ENCODE measurements around the gene MAP3K9. TPM values are rescaled to one million over a fixed set of nuclear protein-coding genes. Genes with fewer than 3 reads are reported as not detected.

The MAP3K9 gene
- total and polyA plus RNA-seq, 2 of the 8 experiments (the other 6 are each of a cell fraction or from before 2014, with no cell fraction given), result 9.8 to 24.7 TPM

DNA sequence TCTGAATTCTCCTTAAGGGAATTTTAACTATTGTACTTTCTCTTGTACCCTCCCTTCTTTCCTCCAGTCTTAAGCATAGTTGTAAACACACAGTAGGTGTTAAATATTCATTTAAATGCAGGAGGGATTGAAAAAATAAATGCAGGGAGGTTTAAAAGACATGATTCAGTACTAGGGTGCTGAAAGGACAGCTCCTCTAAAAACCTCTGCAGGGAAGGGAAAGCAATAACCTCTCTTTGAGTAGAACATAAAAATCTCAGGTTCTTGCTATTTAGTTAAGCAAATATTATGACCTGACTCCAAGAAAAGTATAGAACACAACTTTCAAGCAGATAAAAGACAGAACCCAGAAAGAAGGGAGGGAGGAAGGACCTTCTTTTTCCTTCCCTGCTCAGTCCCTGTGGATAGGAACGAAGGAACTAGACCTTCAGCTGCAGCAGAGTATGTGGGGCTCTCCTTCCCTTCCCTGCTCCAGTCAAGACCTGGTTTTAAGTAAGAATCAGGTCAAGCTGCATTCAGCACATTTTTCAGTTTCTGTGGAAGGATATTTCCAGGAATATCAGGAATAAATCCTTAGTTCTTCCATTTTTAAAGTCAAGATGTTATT, 4.7 kb downstream of the MAP3K9 start:
- Histone ChIP-seq H3K18ac (ENCODE audit: extremely low read depth, low read length) (no peak overlapping the region), H2BK15ac (ENCODE audit: low read length) (no peak overlapping the region), H2BK5ac (ENCODE audit: low read depth, low read length) (no peak overlapping the region), H2AFZ (ENCODE audit: low read length) (no peak overlapping the region), H4K5ac (ENCODE audit: insufficient read length, low read depth, low read length) (no peak overlapping the region), H3K79me2 (ENCODE audit: control insufficient read depth in 1 of 2, insufficient read depth in 2 of 2, low read length in 2 of 2) (peaks cover 0 to 76% of the 10 kb centered on the region in 2 experiments), H2BK120ac (replicated peaks; ENCODE audit: low read depth, low read length) (no peak overlapping the region), H3K4me1 (replicated peaks in 1 of 4; ENCODE audit: control insufficient read depth in 3 of 4, insufficient read depth in 4 of 4, low read length in 3 of 4) (no peaks in the 10 kb centered on the region), H3K79me1 (ENCODE audit: low read depth, low read length) (peaks cover 11% of the 10 kb centered on the region), H3K23me2 (ENCODE audit: low read depth, low read length) (peaks cover 7% of the 10 kb centered on the region), H3K4me2 (ENCODE audit: insufficient read depth in 1 of 2, low read depth in 2 of 2, low read length in 2 of 2) (no peak overlapping the region), H2BK12ac (ENCODE audit: low read depth, low read length) (no peak overlapping the region), H3K56ac (replicated peaks; ENCODE audit: insufficient read length, low read depth, low read length) (no peak overlapping the region), H3K14ac (ENCODE audit: insufficient read length) (no peak overlapping the region), H3K23ac (ENCODE audit: insufficient read length) (no peak overlapping the region), H3K4me3 (ENCODE audit: extremely low read depth in 1 of 4, insufficient read depth in 2 of 4, low read depth in 3 of 4, low read length in 4 of 4) (no peak overlapping the region), H3K9me3 (ENCODE audit: insufficient read depth in 2 of 2, low read depth in 1 of 2, low read length in 1 of 2) (no peaks in the 10 kb centered on the region), H2AK5ac (ENCODE audit: low read depth, low read length) (no peak overlapping the region), H3K27ac (ENCODE audit: low read depth, low read length) (no peak overlapping the region), H3K36me3 (ENCODE audit: control insufficient read depth in 2 of 4, insufficient read depth in 4 of 4, low read length in 3 of 4) (peaks cover 7 to 16% (median 12%) of the 10 kb centered on the region in 4 experiments), H2BK20ac (ENCODE audit: low read length) (no peak overlapping the region), H4K8ac (ENCODE audit: extremely low read depth, insufficient read depth, low read length) (no peak overlapping the region), H3K27me3 (replicated peaks in 1 of 4; ENCODE audit: control insufficient read depth in 3 of 4, extremely low read depth in 1 of 4, insufficient read depth in 3 of 4, low read length in 3 of 4) (no peaks in the 10 kb centered on the region), H4K20me1 (replicated peaks in 1 of 2; ENCODE audit: control insufficient read depth in 1 of 2, insufficient read depth in 2 of 2, low read length in 2 of 2) (peaks cover 5 to 18% of the 10 kb centered on the region in 2 experiments), H4K91ac (replicated peaks; ENCODE audit: insufficient read length, low read length) (no peak overlapping the region), H3K4ac (replicated peaks; ENCODE audit: insufficient read length, low read depth, low read length) (no peak overlapping the region), H3K9ac (replicated peaks in 1 of 4; ENCODE audit: extremely low read depth in 1 of 4, low read depth in 3 of 4, low read length in 3 of 4) (no peak overlapping the region)
- POLR2A ChIA-PET (ENCODE audit: partially characterized antibody), result no interaction called here
- WGBS, 2 experiments (ENCODE audit: extremely low coverage in 1 of 2, insufficient coverage in 1 of 2, insufficient read length in 1 of 2, insufficient replicate concordance in 2 of 2, low coverage in 1 of 2, low lambda C conversion rate in 2 of 2, missing lambda C conversion rate in 1 of 2), result 100% methylated on average over 1 of the region's 1 CpG; no CpG with 5 or more reads in 1 of the 2 experiments
- FAIRE-seq (no peak), DNase-seq (ENCODE audit: low read depth in 1 of 2, low spot score in 2 of 2) (no peak)
- TF ChIP-seq JUN (IDR thresholded peaks at IDR 0.05; ENCODE audit: low read depth, low read length) (no peak), SP4 (IDR thresholded peaks at IDR 0.05; ENCODE audit: low read length) (no peak), ATF2 (IDR thresholded peaks at IDR 0.05; ENCODE audit: low read length) (no peak), EZH2 (IDR thresholded peaks at IDR 0.05; ENCODE audit: low read depth, low read length, severe bottlenecking) (no peak), CHD1 (IDR thresholded peaks at IDR 0.05; ENCODE audit: low read depth, low read length) (no peak), FOSL1 (IDR thresholded peaks at IDR 0.05; ENCODE audit: insufficient read depth, low read depth, low read length) (no peak), KDM4A (IDR thresholded peaks at IDR 0.05; ENCODE audit: low read depth, low read length, severe bottlenecking) (no peak), EGR1 (IDR thresholded peaks at IDR 0.05; ENCODE audit: borderline replicate concordance, low read depth, low read length) (no peak), ASH2L (IDR thresholded peaks at IDR 0.05; ENCODE audit: low read length) (no peak)
- TF ChIP-seq, protein P1, sequence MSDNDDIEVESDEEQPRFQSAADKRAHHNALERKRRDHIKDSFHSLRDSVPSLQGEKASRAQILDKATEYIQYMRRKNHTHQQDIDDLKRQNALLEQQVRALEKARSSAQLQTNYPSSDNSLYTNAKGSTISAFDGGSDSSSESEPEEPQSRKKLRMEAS (IDR thresholded peaks at IDR 0.05), result no peak
- CTCF ChIA-PET (ENCODE audit: partially characterized antibody), result interaction anchor here (0.9 to 3.5 kb wide), 3 partner anchors 12 to 97 kb away, joined by 3 to 19 read pairs (median 5); no protein-coding TSS in a partner anchor

Data from H1 (cell line).